ENCODE results near the gene BAHCC1.

The BAHCC1 gene

GRCh38 chr17:81367171-81367570, 28.1 kb upstream of the BAHCC1 start:
- no peak for DNase-seq

DNA sequence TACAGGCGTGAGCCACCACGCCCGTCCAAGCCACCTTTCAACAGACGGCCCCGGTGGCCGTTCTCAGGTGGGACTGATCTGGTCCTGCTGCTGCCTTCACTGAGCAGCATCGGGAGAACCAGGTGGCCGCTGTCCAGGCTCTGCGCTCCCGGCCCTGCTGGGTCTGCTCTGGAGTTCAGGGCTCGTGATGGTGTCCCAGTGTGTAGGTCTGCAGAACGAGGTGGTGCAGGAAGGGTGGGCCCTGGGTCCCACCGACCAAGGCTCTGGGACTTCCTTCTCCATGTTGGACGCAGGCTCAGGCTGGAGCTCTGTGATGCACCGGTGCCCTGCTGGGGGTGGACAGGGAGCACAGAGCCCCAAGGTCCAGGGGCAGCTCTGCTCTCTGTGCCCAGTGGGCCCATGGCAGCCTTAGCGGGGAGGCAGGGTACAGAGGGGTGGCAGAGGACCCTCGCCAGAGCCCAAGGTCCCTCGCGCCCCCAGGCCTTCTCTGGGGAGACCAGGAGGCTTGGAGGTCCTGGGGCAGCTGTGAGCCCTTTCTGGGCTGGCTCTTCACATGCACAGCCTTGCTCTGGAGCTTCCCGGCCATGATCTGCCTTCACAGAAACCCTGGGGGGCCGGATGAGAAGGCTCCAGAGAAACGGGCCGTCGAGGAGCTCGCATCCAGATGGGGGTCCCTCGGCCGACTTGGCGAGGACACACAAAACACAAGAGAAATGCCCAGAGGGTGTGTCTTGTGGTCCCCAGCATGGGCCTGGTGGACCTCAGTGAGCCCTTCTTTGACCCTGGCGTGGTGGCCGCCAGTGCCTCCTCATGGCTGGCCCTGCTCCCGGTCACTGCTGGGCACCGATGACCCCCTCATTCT, 26.9 kb upstream of the BAHCC1 start:
- DNase-seq, result no peak

DNA sequence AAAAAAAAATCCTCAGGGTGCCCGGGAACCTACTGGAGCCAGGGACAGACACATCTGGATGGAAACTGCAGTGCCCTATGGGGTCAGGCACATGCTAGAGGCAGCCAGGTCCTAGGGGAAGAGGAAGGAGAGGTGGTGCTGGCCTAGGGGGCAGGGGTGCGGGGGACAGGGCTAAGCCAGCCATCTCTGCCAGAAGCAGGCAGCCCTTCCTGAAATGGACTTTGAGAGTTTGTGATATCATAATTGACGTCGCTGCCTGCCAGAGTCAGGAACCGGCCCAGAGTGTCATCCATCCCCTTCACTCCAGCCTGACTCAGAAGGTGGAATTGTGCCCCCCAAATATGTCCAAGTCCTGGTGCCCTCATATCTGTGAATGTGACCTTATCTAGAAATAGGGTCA, 25.0 kb upstream of the BAHCC1 start:
- DNase-seq, result no peak

DNA sequence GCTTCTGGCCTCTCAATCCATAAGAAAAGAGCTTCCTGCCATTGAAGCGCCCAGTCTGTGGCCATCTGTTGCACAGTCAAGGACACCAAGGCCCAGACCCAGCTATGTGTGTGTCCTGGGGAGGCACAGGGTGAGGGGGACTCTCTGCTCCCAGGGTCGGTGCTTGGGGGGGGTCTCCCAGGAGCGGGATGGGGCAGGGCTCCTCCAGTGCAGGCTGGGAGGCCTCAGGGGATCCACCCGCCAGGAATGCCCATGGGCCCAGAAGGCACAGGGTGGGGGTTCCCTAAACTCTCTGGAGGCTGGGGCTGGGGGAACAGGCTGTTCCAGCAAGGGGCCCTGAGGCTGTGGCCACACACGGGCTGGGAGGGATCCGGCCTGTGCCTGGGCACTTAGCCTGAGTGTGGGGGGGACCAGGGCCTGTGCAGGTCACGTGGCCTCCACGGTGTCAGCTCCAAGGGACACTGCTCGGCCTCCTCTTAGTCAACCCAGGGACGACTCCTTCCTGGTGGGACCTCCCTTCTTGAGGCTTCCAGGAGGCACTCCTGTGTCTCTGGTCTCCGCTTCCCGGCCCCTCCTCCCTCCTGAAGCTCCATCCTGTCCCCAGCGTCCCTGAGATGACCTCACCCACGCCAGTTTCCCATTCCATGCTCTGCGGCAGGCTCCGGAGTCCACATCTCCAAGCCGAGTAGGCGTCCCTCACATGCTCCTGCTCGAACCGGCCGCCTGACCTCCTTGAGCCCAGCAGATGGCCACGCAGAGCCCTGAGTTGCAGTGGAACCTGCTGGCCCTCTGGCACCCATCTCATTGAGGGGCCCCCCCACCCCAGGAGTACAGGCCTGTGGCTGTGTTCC, 23.1 kb upstream of the BAHCC1 start:
- no peak for DNase-seq

GRCh38 chr17:81373536-81374160, 21.6 kb upstream of the BAHCC1 start:
- DNase-seq, result no peak

- no peak for DNase-seq
Measured at GRCh38 chr17:81374890-81375289, 20.4 kb upstream of the BAHCC1 start.

GRCh38 chr17:81376946-81377714, 18.1 kb upstream of the BAHCC1 start:
- DNase-seq, result no peak

- no peak for DNase-seq
Measured at GRCh38 chr17:81378941-81379511, 16.2 kb upstream of the BAHCC1 start.

- no peak for DNase-seq
Measured at GRCh38 chr17:81379523-81379942, 15.7 kb upstream of the BAHCC1 start.

DNA sequence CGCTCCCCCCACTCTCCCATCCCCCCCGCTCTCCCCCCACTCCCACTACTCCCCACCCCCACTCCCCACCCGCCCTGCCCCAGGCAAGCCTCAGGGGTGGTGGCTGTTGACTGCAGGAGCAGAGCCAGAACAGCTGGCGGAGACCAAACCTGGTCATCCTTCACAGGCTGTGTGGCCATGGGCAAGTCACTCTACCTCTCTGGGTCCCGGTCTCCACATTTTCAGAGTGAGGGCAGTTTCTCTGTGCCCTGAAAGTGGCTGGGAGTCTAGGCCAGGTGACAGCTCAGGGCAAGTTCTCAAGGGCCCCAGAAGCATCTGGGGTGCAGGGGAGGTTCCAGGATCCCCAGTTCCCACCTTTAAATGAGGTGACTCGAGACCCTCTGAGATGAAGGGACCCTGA, 15.1 kb upstream of the BAHCC1 start:
- DNase-seq, result no peak

DNA sequence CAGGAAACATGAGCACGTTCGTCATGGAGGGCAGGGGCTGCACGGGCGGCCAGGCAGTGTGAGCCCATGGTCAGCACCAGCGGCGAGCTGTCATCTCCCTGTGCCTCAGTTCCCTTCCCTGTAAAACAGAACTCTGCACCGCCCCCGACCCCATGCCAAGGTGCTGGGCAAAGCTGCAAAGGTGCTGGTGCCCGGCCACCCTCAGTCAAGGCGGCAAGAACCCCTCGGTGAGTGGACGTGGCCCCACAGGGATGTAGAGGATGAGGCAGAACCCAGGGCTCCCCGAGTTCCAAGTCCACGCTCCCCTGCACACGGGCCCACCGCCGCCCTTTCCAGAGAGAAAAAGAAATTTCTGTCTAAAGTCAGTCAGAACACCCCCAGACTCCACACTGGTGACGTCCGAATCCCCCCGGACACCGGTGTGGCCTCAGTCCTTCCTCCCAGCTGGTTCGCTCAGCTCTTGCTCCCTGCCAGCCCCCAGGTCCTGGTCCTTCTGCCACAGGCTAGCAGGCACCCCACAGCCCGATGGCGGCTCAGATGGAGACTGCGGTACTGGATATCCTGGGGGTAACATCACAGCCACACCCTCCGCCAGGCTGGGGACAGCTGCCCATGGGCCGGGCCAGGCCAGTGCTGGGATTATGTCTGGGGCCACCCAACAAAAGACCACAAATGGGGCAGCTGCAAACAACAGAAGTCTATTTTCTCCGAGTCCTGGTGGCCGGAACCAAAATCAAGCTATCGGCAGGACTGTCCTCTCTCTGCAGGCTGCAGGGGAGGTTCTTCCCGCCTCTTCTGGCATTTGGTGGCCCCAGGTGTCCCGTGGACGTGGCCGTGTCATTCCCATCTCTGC, 14.4 kb upstream of the BAHCC1 start:
- DNase-seq, result no peak

GRCh38 chr17:81381632-81382577, 13.4 kb upstream of the BAHCC1 start:
- no peak for DNase-seq

DNA sequence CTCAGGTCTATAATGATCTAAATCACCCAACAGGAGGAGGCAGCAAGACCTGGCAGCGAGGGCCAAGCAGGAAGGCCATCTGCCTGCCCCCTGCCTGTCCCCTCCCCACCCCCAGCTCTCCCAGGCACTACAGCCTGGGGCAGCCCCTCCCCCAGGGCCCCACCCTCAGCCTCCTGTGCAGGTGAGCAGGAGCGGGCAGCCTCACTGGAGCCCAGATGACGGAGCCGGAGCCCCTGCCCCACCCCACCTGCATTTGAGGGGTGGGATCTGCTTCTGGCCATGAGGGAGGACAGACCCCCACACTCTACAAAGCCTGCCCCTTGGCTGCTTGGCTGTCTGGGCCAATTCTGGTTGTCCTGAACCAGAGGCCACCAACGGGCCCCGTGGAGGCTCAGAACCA, 12.4 kb upstream of the BAHCC1 start:
- no peak for DNase-seq

- no peak for DNase-seq
Measured at GRCh38 chr17:81383504-81384421, 11.5 kb upstream of the BAHCC1 start.

DNA sequence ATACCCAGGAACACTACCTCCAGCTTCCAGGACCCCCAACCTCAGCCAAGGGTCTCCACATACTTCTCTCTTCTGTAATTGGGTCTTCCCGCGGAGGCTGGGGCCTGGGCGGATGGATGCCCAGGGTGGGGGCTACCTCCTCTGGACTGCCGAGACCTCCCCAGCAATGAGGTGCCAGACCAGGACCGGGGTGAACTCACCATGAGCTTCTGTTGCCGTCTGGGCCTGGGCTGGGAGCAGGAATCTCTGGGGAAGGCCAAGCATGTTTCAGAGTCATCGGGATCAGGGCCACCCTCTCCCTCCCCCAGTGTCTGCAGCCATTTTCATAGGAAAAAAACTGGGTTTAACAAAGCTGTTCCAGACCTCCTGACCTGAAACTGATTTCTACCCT, 10.3 kb upstream of the BAHCC1 start:
- DNase-seq, result no peak

DNA sequence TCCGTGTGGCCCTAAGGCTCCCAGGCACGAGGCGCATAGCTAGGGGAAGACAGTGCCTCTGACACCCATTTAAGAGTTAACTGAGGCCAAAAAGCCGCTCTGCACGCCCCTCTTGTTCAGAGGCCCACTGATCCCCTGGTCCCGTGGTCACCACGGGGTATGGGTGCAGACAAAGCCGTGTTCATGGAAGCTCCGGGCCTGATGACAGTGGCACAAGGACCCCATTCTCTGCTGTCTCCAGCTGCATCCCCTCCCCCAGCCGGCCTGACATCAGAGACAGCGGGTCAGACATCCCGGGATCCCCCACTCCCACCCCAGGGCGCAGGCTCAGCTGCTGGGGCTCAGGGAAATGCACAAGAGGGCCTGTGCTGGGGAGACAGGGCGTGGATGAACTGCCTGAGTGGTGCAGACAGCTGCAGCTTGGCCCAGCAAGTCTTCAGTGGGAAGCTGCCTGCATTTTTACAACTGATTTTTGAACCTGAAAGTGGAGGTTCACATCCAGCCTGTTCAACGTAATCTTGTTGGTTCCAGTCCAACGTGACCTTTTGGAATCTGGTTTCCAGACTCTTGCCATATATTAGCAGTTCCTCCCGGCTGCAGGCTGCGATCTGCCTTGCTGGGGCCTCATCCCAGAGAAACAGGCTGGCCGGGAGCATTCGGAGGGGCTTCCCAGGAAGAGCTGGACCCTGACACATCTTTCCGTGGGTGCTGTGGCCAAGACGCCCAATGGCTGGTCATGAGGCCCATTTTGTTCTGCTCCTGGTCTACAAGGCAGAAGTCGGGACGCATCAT, 9.7 kb upstream of the BAHCC1 start:
- DNase-seq, result no peak

DNA sequence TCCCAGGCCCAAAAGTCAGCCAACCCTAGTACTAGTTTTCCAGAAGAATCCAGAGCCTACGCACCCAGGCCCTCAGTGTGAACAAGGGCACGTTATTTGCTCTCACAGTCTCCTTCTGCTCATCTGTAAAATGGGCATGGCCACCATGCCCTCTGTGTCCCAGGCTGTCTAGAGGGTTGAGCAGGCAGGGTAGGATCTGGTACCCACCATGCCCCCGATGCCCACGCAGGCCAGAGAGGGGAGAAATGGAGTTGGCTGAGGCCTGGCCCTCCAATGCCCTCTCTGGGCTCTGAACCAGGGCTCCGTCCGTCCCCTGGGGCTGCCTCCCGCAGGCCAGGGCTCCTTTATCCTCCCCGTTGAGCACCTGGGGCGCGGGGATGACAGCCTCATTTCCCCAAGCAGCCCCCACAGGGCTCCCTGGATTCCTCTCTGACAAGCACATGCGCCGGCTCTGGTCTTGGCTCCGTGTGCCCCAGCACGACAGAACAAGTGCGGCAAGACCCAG, 9.1 kb upstream of the BAHCC1 start:
- no peak for DNase-seq

GRCh38 chr17:81386646-81387099, 8.6 kb upstream of the BAHCC1 start:
- no peak for DNase-seq

Data from T-helper 1 cell (primary cell).